GM12878 (cell line): ENCODE results near the gene CEACAM3.

ENCODE experiments used
- CREM ChIP-seq: IDR thresholded peaks from 2 replicates; pipeline ENCODE4 v1.6.1; 2014; ENCODE audit warnings: antibody characterized with exemption, low read depth
- CTCF ChIP-seq, 3 experiments: IDR thresholded peaks in 2 of 3; conservative IDR thresholded peaks in 1 of 3; 2 replicates each; pipeline ENCODE4 v1.5.1; 2011; ENCODE audit warnings: low read depth in 3 of 3, low read length in 3 of 3, mild to moderate bottlenecking in 3 of 3, control low read depth in 2 of 3, moderate library complexity in 2 of 3, inconsistent platforms in 1 of 3, mixed read lengths in 1 of 3; ENCODE audit not compliant: control insufficient read depth in 2 of 3, insufficient read depth in 1 of 3; ENCODE audit errors: extremely low read depth in 1 of 3
- PBX3 ChIP-seq: IDR thresholded peaks from 2 replicates; pipeline ENCODE4 v1.6.1; 2011; ENCODE audit warnings: mild to moderate bottlenecking, low read depth, low read length, moderate library complexity; ENCODE audit not compliant: insufficient replicate concordance
- SIX5 ChIP-seq: IDR thresholded peaks from 2 replicates; pipeline ENCODE4 v1.6.1; 2011; ENCODE audit warnings: mild to moderate bottlenecking, low read depth, low read length, moderate library complexity; ENCODE audit not compliant: severe bottlenecking
- SMC3 ChIP-seq: IDR thresholded peaks from 2 replicates; pipeline ENCODE4 v1.6.1; 2011; ENCODE audit warnings: low read length, improper control_type of control experiment, borderline replicate concordance

- TF ChIP-seq SIX5 (no peak), CREM (no peak), PBX3 (no peak), CTCF (IDR thresholded peaks at IDR 0.05 in 2 of 3, conservative IDR thresholded peaks at IDR 0.05 in 1 of 3; ENCODE audit: control insufficient read depth in 2 of 3, extremely low read depth in 1 of 3, insufficient read depth in 1 of 3, low read depth in 3 of 3, low read length in 3 of 3) (peak; percentile 52 to 84 (median 83)), SMC3 (no peak; the same call in 1 of the 2 replicates)
Measured at GRCh38 chr19:41795031-41795461, 1.3 kb upstream of the CEACAM3 start.
